ENCODE data around the gene PRPF38A.

DNA sequence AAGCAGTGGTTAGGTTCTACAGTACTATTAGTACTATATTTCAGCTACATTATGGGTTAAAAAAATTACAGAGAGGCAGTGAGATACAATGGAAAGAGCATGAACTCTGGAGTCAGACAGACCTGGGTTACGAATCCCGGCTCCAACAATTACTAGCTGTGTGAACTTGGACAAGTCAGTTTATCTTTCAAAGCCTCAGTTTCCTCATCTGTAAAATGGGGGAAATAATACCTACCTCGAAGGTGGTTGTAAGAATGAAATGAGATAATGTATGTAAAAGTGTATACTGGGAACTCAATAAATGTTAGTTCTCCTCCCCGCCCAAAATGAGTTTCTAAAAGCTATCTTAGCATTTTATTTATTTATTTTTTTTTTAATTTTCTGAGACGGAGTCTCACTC lies 59.5 kb downstream of the PRPF38A start:
- TF ChIP-seq EZH2 (IDR thresholded peaks at IDR 0.05) = no peak
- TF ChIP-seq POLR2AphosphoS5 (IDR thresholded peaks at IDR 0.05; ENCODE audit: borderline replicate concordance, low read depth, low read length) = no peak

All from SK-N-MC (cell line).